NCI-H128 (cell line): Measurements from ENCODE around the gene HACE1.

ENCODE experiments used
- DNase-seq: peaks from one replicate; lab custom pipeline; 2025; ENCODE audit not compliant: unreplicated experiment; lab: John Stamatoyannopoulos, UW

The HACE1 gene

DNA sequence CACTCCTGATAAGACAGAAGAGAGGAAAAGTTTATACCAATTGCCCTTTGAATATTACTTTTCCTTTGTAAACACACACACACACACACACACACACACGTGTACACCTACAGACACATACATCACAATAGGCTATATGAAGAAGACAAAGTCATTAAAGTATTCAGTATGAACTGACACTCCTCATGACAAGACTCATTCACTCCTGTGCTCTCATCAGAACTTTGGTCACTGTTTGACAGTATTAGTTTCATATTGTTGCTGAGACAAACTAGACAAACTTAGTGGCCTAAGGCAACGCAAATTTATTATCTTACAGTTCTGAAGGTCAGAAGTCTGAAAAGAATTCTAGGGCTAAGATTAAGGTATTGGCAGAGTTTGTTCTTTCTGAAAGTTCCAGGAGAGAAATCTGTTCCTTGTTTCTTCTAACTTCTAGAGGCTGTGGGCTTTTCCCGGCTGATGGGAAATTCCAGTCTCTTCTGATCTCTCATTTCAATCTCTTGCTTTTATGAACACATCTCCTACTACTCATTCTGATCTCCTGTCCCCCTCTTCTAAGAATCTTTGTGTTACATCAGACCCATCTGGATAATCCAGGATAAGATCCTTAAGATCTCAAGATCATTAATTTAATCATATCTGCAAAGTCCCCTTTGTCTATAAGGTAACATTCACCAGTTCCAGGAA, 171.3 kb downstream of the HACE1 start:
- DNase-seq: no peak

DNA sequence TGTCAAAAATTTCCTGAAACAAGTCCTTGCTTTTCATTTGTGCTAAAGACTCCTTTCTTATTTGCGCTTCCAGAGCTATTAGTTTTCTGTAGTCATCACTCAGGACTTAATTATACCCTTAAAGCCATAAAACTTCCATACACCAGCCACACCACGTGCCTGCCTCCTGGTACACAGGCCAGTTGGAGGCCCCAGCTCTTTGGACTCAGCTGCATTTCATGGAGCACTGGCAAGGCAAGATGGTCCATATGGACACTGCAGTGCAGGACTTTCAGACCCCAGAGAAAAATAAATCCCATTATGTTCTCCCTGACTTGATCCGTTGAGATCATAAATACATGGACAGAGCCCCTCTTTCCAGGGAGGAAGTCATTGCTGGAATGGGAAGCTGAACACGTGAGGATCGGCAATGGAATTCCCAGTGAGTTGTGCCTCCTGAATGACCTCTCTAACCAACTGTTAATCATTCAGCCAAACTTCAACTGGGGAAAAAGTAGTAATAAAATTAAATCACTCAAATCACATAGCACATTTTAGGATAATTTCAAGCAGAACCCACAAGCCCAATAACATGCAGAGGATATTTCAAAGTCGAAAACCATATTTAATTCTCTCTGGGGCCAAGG, 173.1 kb downstream of the HACE1 start:
- no peak for DNase-seq

DNA sequence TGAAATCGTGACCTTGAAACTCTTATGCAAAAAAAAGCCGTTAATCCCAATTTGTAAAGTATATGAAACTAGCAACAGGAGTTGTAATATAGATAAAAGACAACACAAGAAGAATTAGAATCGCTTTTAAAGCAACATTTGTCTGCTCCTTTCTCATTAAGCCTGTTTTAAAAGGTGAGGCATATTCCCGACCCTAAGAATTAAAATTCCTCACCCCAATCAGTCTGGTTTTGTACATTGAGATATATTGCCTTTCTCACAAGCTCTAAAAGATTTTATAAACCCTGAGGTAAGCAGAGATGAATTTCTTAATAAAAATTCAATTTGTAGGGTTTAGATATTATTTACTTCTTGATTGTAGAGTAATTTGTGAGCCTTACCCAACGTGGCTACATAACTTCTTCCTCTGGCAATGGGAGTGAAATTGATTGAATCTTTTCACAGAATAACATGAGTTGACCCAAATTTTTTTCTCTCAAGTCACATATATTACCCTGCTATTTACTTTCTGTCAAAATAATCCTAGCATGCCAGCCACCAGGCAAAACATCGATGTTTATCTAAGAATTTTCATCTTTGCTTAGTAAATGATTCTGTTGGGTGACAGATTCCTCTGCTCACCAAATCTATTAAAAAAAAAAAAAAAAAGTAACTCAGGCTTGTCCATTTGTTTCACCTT, 173.7 kb downstream of the HACE1 start:
- DNase-seq: no peak

DNA sequence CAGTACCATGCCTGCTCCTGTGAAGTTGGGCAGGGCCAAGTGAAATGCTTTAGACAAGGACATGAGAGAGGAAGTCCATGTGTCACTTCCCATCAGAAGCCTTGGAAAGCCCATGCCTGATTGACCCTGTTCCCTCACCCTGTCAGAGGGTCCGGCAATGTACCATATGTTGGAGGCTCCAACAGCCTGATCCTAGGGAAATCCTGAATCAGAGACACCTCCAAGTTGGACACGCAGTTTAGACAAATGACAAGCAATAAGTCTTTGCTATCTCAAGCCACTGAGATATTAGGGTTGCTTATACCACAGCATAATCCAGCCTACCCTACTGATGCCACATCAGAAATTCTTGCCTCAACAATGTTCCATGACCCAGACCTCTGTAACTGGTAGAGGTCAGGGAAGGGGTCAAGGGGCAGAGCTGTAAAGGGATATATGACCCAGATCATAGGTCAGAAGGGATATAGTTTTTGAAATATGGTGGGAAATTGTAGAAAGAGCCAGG, 174.8 kb downstream of the HACE1 start:
- no peak for DNase-seq

DNA sequence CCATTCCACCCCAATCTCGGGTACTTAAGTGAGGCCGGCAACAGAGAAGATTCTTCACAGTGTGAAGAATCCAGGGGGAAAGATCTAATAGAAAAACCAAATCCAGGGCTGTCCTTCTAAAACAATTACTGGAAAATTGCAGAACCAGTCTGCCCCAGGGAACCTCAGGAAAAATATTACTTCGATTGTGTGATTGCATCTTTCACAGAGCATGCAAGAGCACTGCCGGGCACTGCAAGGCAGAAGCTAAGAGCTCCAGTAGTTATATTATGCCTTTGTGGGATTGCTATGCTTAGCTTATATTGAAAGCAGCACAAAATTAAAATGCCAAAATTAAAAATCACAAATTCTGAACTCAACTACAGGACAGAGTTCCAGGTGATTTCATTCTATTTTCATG, 175.9 kb downstream of the HACE1 start:
- no peak for DNase-seq

DNA sequence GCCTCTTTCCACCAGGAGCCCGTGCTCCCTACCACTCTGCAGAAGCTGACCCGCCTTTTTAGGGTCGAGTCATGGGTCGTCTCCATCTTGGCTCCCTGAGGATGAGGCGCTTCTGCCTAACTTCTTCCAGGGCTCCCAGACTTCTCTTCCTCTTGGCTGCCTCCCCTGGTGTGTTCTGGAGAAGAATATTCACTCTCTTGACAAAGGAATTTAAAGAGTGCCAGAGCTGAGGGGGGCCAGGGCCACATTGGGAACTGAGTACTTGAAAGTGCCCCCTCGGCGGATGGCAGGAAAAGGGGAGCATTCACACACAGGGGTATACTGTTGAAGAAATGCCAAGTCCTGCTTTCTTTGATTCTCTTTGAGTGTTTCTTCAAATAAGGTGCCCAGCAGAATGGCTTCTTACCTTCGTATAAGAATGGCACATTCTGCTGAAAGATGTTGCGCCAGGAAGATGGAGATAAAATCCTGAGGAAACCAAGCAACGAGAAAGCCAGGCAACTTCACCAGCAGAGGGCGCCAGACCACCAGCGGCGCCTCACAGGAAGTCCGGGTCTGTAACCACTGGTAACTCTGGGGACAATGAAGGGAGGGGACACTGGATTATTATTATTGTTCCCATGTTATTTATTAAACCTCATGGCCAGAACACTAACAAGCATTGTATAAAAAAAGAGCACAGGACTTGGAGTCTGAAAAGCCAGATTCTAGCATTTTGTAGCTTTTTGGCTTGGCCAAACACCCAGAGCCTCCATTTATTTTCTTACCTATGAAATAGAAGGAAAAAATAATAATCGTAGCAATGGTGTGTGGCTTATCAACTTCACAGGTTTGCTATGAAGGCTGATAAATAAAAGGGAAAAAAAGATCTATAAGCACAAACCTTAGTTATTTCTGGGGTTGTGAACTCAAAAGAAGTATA, 176.7 kb downstream of the HACE1 start:
- no peak for DNase-seq

DNA sequence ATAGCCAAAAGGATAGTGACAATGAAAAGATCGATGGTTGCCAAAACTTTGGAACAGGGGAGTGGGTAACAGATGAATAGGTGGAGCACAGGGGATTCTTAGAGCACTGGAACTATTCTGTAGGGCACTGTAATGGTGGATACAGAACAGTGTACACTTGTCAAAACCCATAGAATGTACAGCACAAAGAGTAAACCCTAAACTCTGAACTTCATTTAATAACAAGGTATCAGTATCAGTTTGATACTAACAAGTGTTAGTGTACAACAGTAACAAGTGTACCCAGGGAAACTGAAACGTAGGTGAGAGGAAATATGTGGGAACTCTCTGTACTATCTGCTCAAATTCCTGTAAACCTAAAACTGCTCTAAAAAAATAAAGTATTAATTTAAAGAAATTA, 179.2 kb downstream of the HACE1 start:
- no peak for DNase-seq

DNA sequence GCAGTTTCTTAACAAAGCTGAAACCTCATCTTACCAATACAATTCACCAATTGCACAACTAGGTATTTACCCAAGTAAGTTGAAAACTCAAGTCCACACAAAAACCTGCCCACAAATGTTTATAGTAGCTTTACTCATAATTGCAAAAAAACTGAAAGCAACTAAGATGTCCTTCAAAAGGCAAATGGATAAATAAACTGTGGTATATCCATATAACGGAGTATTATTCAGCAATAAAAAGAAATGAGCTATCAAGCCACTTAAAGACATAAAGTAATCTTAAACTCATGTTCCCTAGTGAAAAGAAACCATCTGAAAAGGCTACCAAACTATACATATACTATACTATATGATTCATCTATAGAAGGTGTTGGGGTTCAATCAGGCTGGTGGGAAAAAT, 179.7 kb downstream of the HACE1 start:
- no peak for DNase-seq
